ENCODE measurements around the gene ZNF532. TPM values are rescaled to one million over a fixed set of nuclear protein-coding genes. Genes with fewer than 3 reads are reported as not detected.

ZNF532 gene
- total RNA-seq, 1 donor from 2014 or later: 33.1 TPM

- peak in 1 of 2 donors; percentile 30 for DNase-seq (ENCODE audit: low read depth in 2 of 2)
Measured at GRCh38 chr18:58977223-58977622, 112.5 kb downstream of the ZNF532 start.

- no peak for DNase-seq (ENCODE audit: low read depth in 2 of 2)
Measured at GRCh38 chr18:58977801-58978200, 113.1 kb downstream of the ZNF532 start.

GRCh38 chr18:58978916-58979315 lies 114.2 kb downstream of the ZNF532 start:
- no peak for DNase-seq (ENCODE audit: low read depth in 2 of 2)

- DNase-seq (ENCODE audit: low read depth in 2 of 2): no peak
Measured at GRCh38 chr18:58979615-58980014, 114.9 kb downstream of the ZNF532 start.

GRCh38 chr18:58980991-58981390 lies 116.3 kb downstream of the ZNF532 start:
- DNase-seq (ENCODE audit: low read depth in 2 of 2): no peak

- no peak for DNase-seq (ENCODE audit: low read depth in 2 of 2)
Measured at GRCh38 chr18:58983260-58984155, 118.8 kb downstream of the ZNF532 start.

GRCh38 chr18:58988600-58988999 lies 123.9 kb downstream of the ZNF532 start:
- DNase-seq (ENCODE audit: low read depth in 2 of 2): no peak

GRCh38 chr18:58989184-58989759 lies 124.6 kb downstream of the ZNF532 start:
- DNase-seq (ENCODE audit: low read depth in 2 of 2): no peak

- DNase-seq (ENCODE audit: low read depth in 2 of 2): peak in 1 of 2 donors; percentile 69
Measured at GRCh38 chr18:58990720-58991119, 126.0 kb downstream of the ZNF532 start.

GRCh38 chr18:58991167-58991798 lies 126.6 kb downstream of the ZNF532 start:
- peak in 1 of 2 donors; percentile 83 for DNase-seq (ENCODE audit: low read depth in 2 of 2)

GRCh38 chr18:58992301-58993231 lies 127.9 kb downstream of the ZNF532 start:
- peak; percentile 63 to 86 for DNase-seq (ENCODE audit: low read depth in 2 of 2)

GRCh38 chr18:58993260-58993659 lies 128.6 kb downstream of the ZNF532 start:
- DNase-seq (ENCODE audit: low read depth in 2 of 2): peak; percentile 93 to 94

- DNase-seq (ENCODE audit: low read depth in 2 of 2): no peak
Measured at GRCh38 chr18:58995663-58996062, 131.0 kb downstream of the ZNF532 start.

- DNase-seq (ENCODE audit: low read depth in 2 of 2): peak; percentile 97 to 100
Measured at GRCh38 chr18:58996131-58996641, 131.5 kb downstream of the ZNF532 start.

GRCh38 chr18:58996696-58997095 lies 132.0 kb downstream of the ZNF532 start:
- DNase-seq (ENCODE audit: low read depth in 2 of 2): no peak

GRCh38 chr18:58997811-58998337 lies 133.2 kb downstream of the ZNF532 start:
- DNase-seq (ENCODE audit: low read depth in 2 of 2): peak; percentile 96 to 97

GRCh38 chr18:58998401-58999203 lies 133.9 kb downstream of the ZNF532 start:
- DNase-seq (ENCODE audit: low read depth in 2 of 2): peak; percentile 73 to 83

- DNase-seq (ENCODE audit: low read depth in 2 of 2): no peak
Measured at GRCh38 chr18:59001166-59001565, 136.5 kb downstream of the ZNF532 start.

GRCh38 chr18:59001721-59002120 lies 137.0 kb downstream of the ZNF532 start:
- no peak for DNase-seq (ENCODE audit: low read depth in 2 of 2)

Measured in dermis microvascular lymphatic vessel endothelial cell (primary cell).